Measurements from ENCODE around the gene PIK3C2B.

GRCh38 chr1:204509186-204509635, 14.6 kb upstream of the PIK3C2B start:
- TF ChIP-seq CTCF (IDR thresholded peaks at IDR 0.05) (no peak), POLR2A (IDR thresholded peaks at IDR 0.05) (no peak)

All from gastroesophageal sphincter (tissue), 3 donors.